Ovary (tissue), 9 donors: Measurements from ENCODE around the gene STON1. TPM values are rescaled to one million over a fixed set of nuclear protein-coding genes. Genes with fewer than 3 reads are reported as not detected.
"Not testable (repeated sequence)": the region's sequence is repeated elsewhere in the genome, so short reads cannot be mapped to it uniquely, and the experiment has no call there.

Source experiments
- DNase-seq, 5 donors: peaks; one replicate each; pipeline ENCODE4 v3.0.0-alpha.2; 2019 to 2020
- H3K27ac ChIP-seq, 2 donors: fragments of 200-600 bp; one replicate each; pipeline versions ENCODE4 v1.5.1 to v1.8.0; 2019 to 2022
- H3K27me3 ChIP-seq: fragments of 200-600 bp; one replicate; pipeline ENCODE4 v1.8.0; 2022
- H3K36me3 ChIP-seq: fragments of 200-600 bp; sonication (generic); one replicate; pipeline ENCODE4 v1.5.1; 2019
- H3K4me1 ChIP-seq: one replicate; pipeline ENCODE4 v1.8.1; 2013; ENCODE audit warnings: mild to moderate bottlenecking, moderate library complexity; ENCODE audit not compliant: insufficient read depth
- H3K4me3 ChIP-seq: fragments of 200-600 bp; sonication (generic); one replicate; pipeline ENCODE4 v1.5.1; 2017
- H3K9me3 ChIP-seq, 2 donors: fragments of 200-600 bp in 1 of 2; sonication (generic) in 1 of 2; one replicate each; pipeline versions ENCODE4 v1.5.1 to v1.8.1; 2013 to 2019; ENCODE audit warnings: mild to moderate bottlenecking in 1 of 2, moderate library complexity in 1 of 2
- CTCF ChIP-seq, 3 donors: fragments of 450-650 bp in 2 of 3; fragments of 200-600 bp in 1 of 3; IDR thresholded peaks; one replicate each; pipeline versions ENCODE4 v1.5.1 to v1.8.0; 2016 to 2022; ENCODE audit warnings: antibody characterized with exemption in 3 of 3, mild to moderate bottlenecking in 1 of 3
- EP300 ChIP-seq: sonication (generic); formaldehyde crosslinking; IDR thresholded peaks from one replicate; pipeline ENCODE4 v1.6.1; 2017; ENCODE audit warnings: antibody characterized with exemption
- POLR2A ChIP-seq: fragments of 450-650 bp; IDR thresholded peaks from one replicate; pipeline ENCODE4 v1.6.1; 2017; ENCODE audit warnings: antibody characterized with exemption, mild to moderate bottlenecking, moderate library complexity
- WGBS, 3 donors: extraction: QIAGEN DNeasy Blood & Tissue Kit in 1 of 3; methylation state at CpG; one replicate each; pipeline versions ENCODE4 v1.1.5 to v1.1.7; 2013 to 2017; 5-methylcytosine and 5-hydroxymethylcytosine counted together
- intact Hi-C, 4 donors: fragments of 100-400 bp; cut with DNase I; formaldehyde crosslinking; loops; one replicate each; pipeline versions ENCODE4 v1.11.0 to v1.15.1; 2022 to 2023
- polyA plus RNA-seq, 2 donors: library from polyadenylated mRNA; stranded (reverse); fragments of 200-250 nt in 1 of 2; fragments of 350-450 nt in 1 of 2; fragmentation: Illumina TruSeq in 1 of 2; extraction: RNeasy Lipid Tissue Mini Kit (QIAGEN cat#74804) in 1 of 2; gene quantifications; one replicate each; pipeline ENCODE4 v1.2.3, GENCODE V29; 2013 to 2014
- total RNA-seq, 7 donors: library from RNA; depleted of rRNA in 2 of 7; stranded (reverse); fragments of >200 nt in 2 of 7; fragmentation: NEBNext Ultra II Directional in 3 of 7; extraction: Animal tissue kit (Norgen Biotek cat#: 25700) in 3 of 7; gene quantifications; one replicate each; pipeline versions ENCODE4 v1.1.0 to v1.2.4, GENCODE V29; 2016 to 2023
- donor health status: DM: no; HTN: no; CAD: no; lungs with moderate emphysema.
- donor health status: DM: no; HTN: no; CAD: no.
- donor health status: Bipolar disorder and iron deficiency.
- donor health status: DM: yes; HTN: yes; CAD: no.
- donor health status: DM: no; HTN: no; CAD: no.
- donor health status: DM: yes; HTN: yes; CAD: no.

The STON1 gene
- total and polyA plus RNA-seq, 9 donors = 17.7 to 52.5 (median 38.0) TPM

DNA sequence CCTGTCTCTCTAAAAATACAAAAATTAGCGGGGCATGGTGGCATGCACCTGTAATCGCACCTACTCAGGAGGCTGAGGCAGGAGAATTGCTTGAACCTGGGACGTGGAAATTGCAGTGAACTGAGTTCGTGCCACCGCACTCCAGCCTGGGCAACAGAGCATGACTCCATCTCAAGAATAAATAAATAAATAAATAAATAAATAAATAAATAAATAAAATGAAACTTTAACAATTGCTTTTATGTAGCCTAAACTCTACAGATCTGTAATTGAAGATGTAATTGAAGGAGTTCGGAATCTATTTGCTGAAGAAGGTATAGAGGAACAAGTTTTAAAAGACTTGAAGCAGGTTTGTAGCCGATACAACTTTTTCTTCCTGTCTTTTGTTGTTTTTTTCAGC is 90.7 kb downstream of the STON1 start:
- no peak for TF ChIP-seq CTCF (IDR thresholded peaks at IDR 0.05)
- no peak for TF ChIP-seq EP300
- no peak for TF ChIP-seq POLR2A
- Histone ChIP-seq H3K27me3 (no peaks in the 10 kb centered on the region), H3K4me3 (no peak overlapping the region), H3K9me3 (no peaks in the 10 kb centered on the region), H3K27ac (no peak overlapping the region), H3K36me3 (no peaks in the 10 kb centered on the region), H3K4me1 (no peaks in the 10 kb centered on the region)
- no peak for DNase-seq
- intact Hi-C loops = no loop called here
- WGBS, 3 donors = 94 to 99% (median 97%) methylated on average over 7 of the region's 7 CpGs

GRCh38 chr2:48622691-48623090 is 92.7 kb downstream of the STON1 start:
- not testable (repeated sequence) for H3K27ac ChIP-seq, H3K4me1 ChIP-seq, H3K9me3 ChIP-seq, H3K36me3 ChIP-seq, DNase-seq, H3K27me3 ChIP-seq, H3K4me3 ChIP-seq
- WGBS, 3 donors = 84 to 89% (median 88%) methylated on average over 5 of the region's 5 CpGs
- intact Hi-C loops = loop anchor here in 1 of 4 donors (1.0 kb wide), 1 partner anchor 9 kb away; no protein-coding TSS in a partner anchor

- intact Hi-C loops = no loop called here
- no peaks in the 10 kb centered on the region for H3K27me3 ChIP-seq
- no peaks in the 10 kb centered on the region for H3K9me3 ChIP-seq
- H3K36me3 ChIP-seq = no peaks in the 10 kb centered on the region
- no peak for DNase-seq
- no peak overlapping the region for H3K27ac ChIP-seq
- TF ChIP-seq POLR2A (no peak), EP300 (no peak)
- WGBS, 3 donors = 78 to 87% (median 81%) methylated on average over 2 of the region's 2 CpGs
- H3K4me3 ChIP-seq = no peak overlapping the region
- no peaks in the 10 kb centered on the region for H3K4me1 ChIP-seq
Measured at GRCh38 chr2:48624696-48625095, 94.7 kb downstream of the STON1 start.

DNA sequence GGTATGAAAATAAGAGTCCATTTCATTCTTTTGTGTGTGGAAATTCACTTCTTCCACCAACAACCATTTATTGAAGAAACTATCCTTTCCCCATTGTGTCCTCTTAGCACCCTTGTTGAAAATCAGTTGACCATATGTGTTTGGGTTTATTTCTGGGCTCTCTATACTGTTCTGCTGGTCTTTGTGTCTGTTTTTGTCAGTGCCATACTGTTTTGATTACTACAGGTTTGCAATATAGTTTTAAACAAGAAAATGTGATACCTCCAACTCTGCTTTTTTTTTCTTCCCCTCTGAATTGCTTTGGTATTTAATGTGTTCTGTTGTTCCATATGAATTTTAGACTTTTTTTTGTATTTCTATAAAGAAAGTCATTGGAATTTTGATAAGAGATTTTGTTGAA is 96.1 kb downstream of the STON1 start:
- H3K4me1 ChIP-seq = no peaks in the 10 kb centered on the region
- H3K9me3 ChIP-seq = no peaks in the 10 kb centered on the region
- no peak for DNase-seq
- TF ChIP-seq POLR2A = no peak
- no peak for TF ChIP-seq EP300
- TF ChIP-seq CTCF (IDR thresholded peaks at IDR 0.05) = no peak
- H3K27ac ChIP-seq = no peak overlapping the region
- H3K27me3 ChIP-seq = no peaks in the 10 kb centered on the region
- intact Hi-C loops = no loop called here
- H3K36me3 ChIP-seq = no peaks in the 10 kb centered on the region
- H3K4me3 ChIP-seq = no peak overlapping the region

- Histone ChIP-seq H3K4me1 (no peaks in the 10 kb centered on the region), H3K9me3 (no peaks in the 10 kb centered on the region), H3K36me3 (no peaks in the 10 kb centered on the region), H3K4me3 (no peak overlapping the region), H3K27me3 (no peaks in the 10 kb centered on the region), H3K27ac (no peak overlapping the region)
- TF ChIP-seq CTCF (IDR thresholded peaks at IDR 0.05) (no peak), EP300 (no peak), POLR2A (no peak)
- intact Hi-C loops = no loop called here
- WGBS, 3 donors = 38 to 56% (median 56%) methylated on average over 5 of the region's 5 CpGs
- no peak for DNase-seq
Measured at GRCh38 chr2:48633143-48633542, 103.2 kb downstream of the STON1 start.

DNA sequence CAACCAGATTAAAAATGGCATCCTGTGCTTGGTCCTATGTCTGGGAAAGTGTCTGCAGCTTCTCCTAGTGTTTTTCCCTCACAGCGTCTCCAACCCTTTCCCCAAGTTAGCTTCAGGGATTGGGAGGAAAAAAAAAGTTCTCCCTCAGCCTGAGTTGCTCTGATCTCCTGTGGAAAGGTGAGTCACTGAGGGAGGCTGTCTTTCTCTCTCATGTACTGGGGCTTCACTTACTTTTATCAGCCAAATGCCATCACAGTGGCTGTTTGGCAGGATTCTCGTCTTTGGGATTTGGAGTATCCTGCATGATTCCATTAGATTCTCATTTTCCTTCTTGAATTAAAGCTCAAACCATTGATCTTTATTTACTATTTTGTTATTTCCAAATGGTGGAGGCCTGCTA is 105.8 kb downstream of the STON1 start:
- intact Hi-C loops = no loop called here
- TF ChIP-seq POLR2A = no peak
- no peak for TF ChIP-seq CTCF (IDR thresholded peaks at IDR 0.05)
- no peak for TF ChIP-seq EP300
- H3K4me1 ChIP-seq = no peaks in the 10 kb centered on the region
- DNase-seq = no peak
- H3K36me3 ChIP-seq = no peaks in the 10 kb centered on the region
- no peak overlapping the region for H3K4me3 ChIP-seq
- H3K9me3 ChIP-seq = no peaks in the 10 kb centered on the region
- no peaks in the 10 kb centered on the region for H3K27me3 ChIP-seq
- 88 to 92% (median 90%) methylated on average over 2 of the region's 2 CpGs for WGBS, 3 donors
- H3K27ac ChIP-seq = no peak overlapping the region
